Measurements from ENCODE around the gene GIPC3.

GIPC3 gene, protein sequence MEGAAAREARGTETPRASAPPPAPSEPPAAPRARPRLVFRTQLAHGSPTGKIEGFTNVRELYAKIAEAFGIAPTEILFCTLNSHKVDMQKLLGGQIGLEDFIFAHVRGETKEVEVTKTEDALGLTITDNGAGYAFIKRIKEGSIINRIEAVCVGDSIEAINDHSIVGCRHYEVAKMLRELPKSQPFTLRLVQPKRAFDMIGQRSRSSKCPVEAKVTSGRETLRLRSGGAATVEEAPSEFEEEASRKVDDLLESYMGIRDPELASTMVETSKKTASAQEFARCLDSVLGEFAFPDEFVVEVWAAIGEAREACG

DNA sequence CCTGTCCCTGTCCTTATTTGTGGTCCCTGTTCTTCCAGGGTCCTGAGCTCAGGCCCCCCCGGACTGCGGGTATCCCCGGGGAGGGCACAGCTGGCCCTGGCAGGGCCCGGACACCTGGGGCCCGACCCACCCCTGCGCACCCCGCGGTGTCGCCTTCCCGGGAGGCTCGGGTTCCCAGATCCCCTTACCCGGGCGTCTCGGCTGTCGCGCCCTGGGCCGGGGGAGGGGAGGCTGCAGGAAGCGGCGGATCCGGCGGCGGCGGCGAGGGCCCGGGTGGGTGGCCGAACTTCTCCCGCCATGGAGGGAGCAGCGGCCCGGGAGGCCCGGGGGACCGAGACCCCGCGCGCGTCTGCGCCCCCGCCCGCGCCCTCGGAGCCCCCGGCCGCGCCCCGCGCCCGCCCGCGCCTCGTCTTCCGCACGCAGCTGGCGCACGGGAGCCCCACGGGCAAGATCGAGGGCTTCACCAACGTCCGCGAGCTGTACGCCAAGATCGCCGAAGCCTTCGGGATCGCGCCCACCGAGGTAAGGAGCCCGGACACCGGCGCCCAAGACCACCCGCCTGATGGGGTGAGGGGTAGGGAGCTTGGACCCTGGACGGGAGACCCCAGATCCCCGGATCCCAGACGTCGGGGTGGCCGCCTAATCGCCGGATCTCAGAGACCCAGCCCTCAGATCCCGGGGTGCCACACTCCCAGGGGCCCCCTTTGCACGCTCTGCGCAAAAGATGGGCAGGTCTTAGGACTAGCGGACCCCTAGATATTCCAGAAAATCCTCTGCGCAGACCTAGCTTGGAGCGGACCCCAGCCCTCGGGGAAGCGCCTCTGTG lies at the start of gene GIPC3:
Gene GIPC3, plus strand, starts transcription at position 178 of the 826 bp plus-strand sequence. Its CDS starts 120 bp downstream, at position 298.
- H3K4me3 ChIP-seq (ENCODE audit: low read depth, low read length), result peak within 1 kb of the TSS; percentile 36
- DNase-seq (ENCODE audit: low read depth), result no peak

DNA sequence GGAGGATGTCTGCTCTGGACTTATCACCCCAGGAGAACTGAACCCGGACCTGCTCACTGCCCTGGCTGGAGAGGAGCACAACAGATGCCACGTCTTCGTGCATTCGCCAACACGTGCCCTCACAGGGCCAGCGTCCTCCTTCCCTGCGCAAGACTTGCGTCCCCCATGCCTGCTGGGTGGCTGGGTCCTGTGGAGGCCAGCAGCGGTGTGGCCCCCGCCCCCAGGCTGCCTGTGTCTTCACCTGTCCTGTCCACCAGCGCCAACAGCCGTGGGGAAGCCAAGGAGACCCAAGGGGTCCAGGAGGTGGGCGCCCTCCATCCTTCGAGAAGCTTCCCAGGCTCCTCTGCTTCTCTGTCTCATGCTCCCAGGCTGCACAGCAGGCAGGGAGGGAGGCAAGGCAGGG lies 49.7 kb upstream of the GIPC3 start:
- H3K4me3 ChIP-seq (ENCODE audit: low read depth, low read length), result no peak overlapping the region
- DNase-seq (ENCODE audit: low read depth), result no peak

DNA sequence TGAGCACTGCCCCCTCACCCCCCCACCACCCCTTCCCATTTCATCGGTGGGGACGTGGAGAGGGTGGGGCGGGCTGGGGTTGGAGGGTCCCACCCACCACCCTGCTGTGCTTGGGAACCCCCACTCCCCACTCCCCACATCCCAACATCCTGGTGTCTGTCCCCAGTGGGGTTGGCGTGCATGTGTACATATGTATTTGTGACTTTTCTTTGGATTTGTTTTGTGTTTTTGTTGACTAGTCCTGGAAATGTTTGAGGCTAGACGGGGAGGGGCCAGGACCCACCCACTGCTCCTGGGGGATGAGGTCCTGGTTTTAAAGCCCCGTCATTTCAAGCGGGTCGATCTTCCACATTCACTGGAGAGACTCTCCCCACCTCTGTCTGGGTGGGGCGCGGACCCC lies 49.3 kb upstream of the GIPC3 start:
- DNase-seq (ENCODE audit: low read depth), result no peak

DNA sequence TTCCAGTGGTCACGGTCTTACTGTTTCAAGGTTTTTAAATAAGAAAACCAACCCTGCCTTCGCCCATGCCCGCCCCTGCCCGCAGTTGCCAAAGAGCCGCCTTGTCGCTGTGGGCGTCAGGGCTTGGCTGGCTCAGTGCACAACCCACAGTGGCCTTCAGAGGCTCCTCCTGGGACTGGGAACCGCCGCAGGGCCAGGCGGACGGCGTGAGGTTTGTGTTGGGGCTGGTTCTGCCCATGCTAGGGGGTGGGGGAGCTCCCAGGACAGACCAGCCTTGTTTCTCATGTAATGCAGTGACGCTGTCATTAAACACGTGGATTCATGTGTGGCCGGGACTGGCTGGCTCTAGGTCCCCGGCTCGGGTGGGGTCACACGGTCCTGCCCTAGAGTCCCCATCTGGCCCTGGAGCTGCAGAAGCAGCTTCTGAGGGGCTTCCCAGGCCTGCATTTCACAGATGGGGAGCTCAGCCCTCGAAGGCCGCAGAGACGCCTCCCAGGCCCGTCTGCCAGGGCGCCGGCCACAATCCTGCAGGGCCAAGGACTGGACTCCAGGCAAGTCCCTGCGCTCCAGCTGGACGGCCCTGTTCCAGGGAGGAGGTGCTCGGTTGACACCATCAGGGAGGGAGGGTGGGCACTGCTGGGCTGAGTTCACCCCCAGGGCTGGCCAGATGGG lies 48.7 kb upstream of the GIPC3 start:
- no peak for DNase-seq (ENCODE audit: low read depth)
- no peak overlapping the region for H3K4me3 ChIP-seq (ENCODE audit: low read depth, low read length)

More for the DNA sequence above, 49.3 kb upstream of the GIPC3 start:
- H3K4me3 ChIP-seq (ENCODE audit: low read depth, low read length), result no peak overlapping the region

DNA sequence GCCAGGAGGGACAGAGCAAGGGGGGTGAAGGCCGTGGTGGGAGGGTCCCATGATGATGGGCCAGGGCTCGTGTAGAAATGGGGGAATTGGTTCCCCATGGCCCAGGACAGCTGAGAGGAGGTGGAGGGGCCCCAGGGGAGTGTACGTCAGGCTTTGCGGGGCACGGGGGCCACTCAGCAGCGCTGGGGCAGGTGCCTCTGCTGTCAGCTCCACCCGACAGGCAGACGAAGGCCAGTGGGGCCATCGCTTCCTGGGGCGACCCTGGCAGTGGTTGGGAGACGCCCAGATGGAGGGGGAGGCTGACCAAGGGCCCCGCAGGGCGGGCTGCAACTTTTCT lies 48.2 kb upstream of the GIPC3 start:
- DNase-seq (ENCODE audit: low read depth), result no peak
- no peak overlapping the region for H3K4me3 ChIP-seq (ENCODE audit: low read depth, low read length)

DNA sequence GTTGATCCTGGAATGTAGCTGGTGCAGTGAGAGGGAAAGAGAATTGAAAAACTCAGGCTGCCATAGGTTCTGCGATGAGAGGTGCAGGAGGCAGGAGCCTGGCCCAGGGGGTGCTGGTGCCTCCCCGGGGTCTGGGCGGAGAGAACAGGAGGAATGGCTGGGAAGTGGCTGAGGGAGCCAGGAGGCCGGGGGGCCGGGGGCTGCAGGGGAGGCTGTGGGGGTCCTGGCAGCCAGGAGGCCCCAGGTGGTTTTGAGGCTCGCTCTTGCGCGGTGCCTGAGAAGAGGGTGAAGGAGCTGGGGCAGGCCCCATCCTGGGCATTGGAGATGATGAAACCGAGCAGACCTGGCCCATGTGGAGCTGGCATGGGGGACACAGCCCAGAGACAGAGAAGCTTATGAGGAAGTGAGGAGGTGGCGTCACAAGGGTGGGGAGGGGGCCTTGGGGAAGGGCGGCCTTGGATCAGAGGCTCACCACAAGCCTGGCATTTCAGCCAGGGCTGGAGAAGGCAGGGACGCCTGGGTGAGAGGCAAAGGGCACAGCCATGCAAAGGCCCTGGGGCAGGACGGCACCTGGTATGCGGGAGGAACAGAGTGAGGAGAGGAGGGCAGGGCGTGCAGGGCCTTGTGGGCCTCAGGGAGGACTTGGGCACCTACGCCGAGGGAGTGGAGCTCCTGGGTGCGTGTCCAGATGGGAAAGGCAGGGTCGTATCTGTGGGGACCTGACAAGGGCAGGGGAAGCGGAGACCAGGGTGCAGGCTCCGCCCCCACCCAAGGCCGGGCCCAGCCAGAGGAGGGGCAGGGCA lies 47.6 kb upstream of the GIPC3 start:
- no peak for DNase-seq (ENCODE audit: low read depth)
- H3K4me3 ChIP-seq (ENCODE audit: low read depth, low read length), result no peak overlapping the region

DNA sequence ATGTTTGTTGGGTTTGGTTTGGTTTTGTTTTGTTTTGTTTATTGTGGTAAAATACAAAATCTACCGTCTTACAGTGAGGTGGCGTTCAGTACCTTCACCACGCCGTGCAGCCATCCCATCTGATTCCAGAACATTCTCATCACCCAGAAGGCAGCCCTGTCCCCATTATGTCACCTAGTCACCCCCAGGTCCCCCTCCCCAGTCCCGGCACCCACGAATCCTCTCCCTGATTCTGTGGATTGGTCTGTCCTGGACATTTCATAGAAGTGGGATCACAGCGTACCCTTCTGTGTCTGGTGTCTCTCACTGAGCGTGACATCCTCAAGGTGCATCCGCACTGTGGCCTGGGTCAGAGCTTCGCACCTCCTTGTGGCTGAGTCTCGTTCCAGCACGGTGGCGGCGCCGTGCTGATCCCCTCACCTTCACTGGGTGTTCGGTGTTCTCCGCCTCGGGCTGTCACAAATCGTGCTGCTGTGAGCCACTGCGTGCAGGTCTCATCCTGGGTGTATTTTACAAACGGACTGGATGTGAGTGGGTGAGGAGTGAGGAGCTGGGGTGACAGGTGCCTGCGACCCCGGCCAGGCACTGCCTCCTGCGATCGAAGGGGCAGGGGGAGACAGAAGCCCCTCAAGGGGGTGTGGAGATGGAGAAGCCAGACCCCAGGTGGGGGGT lies 46.9 kb upstream of the GIPC3 start:
- no peak for DNase-seq (ENCODE audit: low read depth)
- no peak overlapping the region for H3K4me3 ChIP-seq (ENCODE audit: low read depth, low read length)

DNA sequence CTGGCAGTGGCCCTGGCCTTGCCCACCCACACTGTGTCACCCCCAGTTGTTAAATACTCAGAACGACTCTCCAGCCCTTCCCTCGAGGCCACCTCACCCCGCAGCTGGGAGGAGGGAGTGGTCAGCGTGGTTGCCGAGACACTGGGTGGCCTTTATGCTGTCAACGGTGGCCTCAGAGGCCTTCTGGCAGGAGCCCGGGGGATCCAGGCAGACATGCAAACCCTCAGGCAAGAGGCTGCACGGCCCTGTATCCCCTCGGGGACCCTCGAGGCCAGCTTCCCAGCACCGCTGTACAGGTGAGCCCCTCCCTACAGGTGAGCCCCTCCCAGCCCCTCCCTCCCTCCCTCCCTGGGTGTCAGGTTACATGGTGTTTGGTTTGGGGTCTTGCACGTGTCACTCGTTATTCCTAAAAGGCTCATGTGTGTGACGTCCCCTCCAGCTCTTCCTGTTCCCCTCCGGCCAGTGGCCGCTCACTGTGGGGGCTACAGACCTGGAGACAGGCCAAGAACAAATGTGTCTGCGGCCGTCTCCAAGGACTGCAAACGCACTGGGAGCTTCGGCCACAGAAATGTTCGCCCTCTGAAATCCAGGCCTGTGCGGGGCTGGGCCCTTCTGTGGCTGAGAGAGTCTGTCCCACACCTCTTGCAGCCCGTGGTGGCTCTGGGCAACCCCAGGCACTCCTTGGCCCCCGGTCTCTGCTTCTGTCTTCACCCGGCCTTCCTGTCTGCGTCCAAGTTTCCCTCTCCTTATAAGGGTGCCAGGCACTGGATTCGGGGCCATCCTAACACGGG lies 46.1 kb upstream of the GIPC3 start, which contains the start of gene TEKTIP1:
Gene TEKTIP1, plus strand, starts transcription at position 210 of the 791 bp plus-strand sequence. Its CDS starts 4 bp downstream, at position 214.
- DNase-seq (ENCODE audit: low read depth), result no peak

DNA sequence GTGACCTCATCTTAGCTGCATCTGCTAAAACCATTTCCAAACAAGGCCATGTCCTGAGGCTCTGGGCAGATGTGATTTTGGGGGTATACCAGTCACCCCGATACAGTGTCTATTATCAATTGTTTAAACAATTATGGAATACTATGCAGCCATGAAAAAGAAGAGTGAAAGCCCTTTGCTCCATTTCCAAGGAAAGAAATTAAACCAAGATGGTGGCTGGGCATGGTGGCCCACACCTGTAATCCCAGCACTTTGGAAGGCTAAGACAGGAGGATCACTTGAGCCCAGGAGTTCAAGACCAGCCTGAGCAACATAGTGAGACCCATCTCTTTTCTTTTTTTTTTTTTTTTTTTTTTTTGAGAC lies 45.5 kb upstream of the GIPC3 start:
- H3K4me3 ChIP-seq (ENCODE audit: low read depth, low read length), result no peak overlapping the region
- DNase-seq (ENCODE audit: low read depth), result no peak

More for the DNA sequence above, 46.1 kb upstream of the GIPC3 start, which contains the start of gene TEKTIP1:
- no peak within 1 kb of the TSS for H3K4me3 ChIP-seq (ENCODE audit: low read depth, low read length)

DNA sequence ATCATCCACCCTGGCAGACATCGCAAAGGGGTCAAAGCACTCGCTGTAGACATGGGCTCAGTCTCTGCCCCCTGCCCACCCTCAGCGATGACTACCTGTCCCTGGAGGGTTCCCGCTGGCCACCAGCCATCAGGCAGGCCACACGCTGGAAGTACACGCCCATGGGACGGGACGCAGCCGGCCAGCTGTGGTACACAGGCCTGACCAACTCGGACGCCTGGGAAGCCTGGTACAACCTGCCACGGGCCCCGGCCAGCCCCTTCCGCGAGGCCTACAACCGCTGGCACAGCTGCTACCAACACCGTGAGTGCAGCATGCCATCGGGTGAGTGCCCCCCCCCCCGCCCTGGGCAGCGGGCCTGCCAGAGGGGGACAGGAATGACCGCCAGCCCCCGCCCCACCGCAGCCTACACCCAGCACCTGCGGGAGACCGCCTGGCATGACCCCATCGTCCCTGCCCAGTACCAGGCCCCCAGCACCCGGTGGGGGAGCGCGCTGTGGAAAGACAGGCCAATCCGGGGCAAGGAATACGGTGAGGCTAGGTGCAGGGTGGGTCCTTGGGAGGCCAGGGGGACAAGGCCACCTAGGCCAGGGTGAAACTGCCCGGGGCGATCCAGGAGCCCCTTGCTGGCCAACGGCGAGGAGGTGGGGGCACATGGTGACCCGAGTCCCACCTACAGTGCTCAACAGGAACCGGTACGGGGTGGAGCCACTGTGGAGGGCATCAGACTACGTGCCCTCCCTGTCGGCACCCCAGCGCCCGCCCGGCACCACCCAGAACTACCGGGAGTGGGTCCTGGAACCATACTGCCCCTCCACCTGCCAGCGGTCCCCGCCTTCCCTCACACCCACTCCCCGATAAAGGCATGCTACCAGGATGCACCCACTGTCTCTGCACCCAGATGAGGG lies 41.9 kb upstream of the GIPC3 start:
- no peak for DNase-seq (ENCODE audit: low read depth)
- H3K4me3 ChIP-seq (ENCODE audit: low read depth, low read length), result no peak overlapping the region

DNA sequence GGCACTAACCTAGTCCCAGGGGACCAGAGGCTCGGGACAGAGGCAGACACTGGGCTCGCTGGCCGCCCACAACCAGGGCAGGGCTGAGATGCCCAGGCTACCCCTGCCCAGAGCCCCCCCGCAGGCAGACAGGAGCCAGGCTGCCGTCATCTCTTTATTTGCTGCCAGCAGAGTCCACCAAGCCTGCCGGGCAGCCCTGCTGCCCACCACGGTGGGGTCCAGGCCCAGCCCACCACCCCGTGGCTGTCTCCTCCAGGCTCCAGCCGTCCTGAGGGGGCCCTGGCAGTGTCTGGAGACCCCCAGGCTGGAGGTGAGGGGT lies 41.3 kb upstream of the GIPC3 start:
- H3K4me3 ChIP-seq (ENCODE audit: low read depth, low read length), result no peak overlapping the region
- no peak for DNase-seq (ENCODE audit: low read depth)

DNA sequence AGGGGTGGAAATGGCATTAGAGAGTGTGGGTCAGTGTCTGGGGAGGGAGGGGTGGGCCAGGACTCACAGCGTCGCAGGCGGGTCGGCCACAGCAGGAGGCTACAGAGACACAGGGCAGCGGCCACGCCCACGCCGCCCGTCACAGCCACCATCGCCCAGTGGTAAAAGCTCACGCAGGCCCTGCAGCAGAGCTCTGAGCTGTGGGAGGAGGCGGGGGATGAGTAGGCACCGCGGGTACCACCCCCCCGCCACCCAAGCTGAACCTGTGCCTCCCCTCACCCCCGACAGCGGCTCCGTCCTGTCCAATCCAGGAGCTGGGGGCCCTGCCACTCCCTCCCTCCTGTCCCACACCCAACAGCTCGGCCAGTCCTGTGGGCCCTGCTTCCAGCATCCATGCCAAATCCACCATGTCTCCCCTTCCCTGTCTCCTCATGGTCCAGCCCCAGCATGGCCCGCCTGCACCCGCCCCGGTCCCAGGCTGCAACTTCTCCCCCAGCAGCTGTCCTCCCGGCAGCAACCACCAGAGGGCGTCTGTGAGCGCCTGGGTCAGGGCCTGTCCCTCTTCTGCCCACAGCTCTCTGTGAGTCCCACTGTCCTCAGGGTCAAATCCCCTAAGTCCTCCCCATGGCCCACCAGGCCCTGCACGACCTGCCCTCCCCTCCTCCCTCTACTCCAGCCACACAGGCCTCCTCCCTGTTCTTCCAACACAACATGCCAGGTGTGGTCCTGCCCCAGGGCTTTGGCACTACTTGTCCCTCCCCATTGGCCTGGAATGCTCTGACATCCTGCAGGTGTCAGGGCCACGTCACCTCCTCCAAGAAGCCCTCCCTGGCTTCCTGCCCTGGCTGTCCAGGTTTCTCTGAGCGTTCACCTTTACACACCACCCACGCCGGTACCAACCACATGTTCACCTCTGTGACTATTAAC lies 40.3 kb upstream of the GIPC3 start:
- no peak for DNase-seq (ENCODE audit: low read depth)
- H3K4me3 ChIP-seq (ENCODE audit: low read depth, low read length), result no peak overlapping the region

DNA sequence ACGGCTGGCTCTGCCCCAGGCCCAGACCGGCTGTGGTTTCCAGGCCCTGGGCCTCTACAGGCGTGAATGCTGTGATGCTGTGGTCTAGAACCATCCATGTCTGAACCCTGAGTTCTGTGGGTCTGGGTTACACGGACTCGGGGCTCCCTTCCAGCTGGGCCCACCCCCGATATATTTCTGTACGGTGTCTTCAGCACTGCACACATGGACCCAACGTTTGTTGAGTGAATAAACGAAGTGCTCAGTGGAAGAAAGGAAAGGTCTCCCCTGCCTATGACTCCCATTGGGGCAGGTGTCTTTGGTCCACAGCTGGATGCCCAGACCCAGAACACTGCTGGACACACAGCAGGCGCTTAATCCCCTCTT lies 39.6 kb upstream of the GIPC3 start:
- no peak for DNase-seq (ENCODE audit: low read depth)
- H3K4me3 ChIP-seq (ENCODE audit: low read depth, low read length), result no peak overlapping the region

DNA sequence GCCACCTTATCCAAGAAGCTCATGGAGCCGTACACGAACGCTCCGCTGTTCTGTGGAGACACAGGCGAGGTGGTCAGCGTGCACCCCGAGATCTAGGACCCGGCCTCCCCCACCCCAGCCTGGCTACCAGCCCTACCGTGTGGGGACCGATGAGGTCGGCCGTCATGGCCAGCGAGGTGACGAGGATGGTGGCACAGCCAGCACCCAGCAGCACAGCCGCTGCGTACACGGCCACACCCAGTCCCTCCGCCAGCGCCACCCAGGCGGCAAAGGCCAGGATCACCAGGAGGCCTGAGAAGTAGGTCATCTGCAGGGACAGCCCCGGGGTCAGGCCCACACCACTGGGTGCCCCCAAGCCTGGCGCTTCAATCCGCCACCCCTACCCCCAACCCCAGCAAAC lies 39.2 kb upstream of the GIPC3 start:
- DNase-seq (ENCODE audit: low read depth), result no peak
- H3K4me3 ChIP-seq (ENCODE audit: low read depth, low read length), result no peak overlapping the region

DNA sequence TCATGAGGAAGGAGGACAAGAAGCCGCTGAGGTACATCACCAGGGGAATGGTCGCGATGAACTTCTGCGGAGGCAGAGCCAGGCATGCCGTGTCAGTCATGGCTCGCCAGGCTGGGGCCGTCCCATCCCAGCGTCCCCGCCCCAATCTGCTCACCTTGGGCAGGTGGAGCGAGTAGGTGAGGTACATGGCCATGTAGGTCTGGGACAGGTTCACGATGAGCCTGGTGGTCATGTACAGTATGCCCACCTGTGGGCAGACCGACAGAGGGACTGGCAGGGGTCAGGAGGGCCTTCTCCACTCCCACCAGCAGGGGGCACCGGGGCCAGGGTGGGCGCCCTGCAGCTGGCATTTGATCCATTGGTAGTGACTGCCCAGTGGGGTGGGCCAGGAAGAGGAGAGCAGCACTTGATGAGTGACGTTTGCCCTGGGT lies 38.0 kb upstream of the GIPC3 start:
- no peak overlapping the region for H3K4me3 ChIP-seq (ENCODE audit: low read depth, low read length)
- DNase-seq (ENCODE audit: low read depth), result no peak

DNA sequence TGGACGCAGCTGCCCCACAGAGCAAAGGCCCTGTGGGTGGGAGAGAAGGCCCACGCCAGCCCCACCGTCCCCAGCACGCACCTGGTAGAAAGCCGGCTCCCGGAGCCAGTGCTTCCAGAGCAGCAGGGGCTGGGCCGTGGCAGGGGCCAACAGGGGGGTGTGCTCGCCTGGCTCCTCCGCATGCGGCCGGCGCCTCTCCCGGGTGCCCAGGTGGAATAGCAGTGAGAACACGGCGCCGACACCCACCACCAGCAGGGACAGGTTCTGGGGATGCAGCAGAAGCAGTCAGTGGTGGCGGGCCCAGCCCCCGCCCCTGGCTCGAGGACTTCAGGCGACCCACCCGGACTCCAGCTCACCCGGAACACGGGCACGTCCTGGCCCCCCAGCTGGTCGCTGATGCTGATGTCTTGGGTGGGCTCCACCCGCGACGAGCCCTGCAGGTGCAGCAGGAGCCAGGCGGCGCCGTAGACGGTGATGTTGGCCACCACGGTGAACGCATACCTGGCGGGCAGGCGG lies 37.5 kb upstream of the GIPC3 start:
- DNase-seq (ENCODE audit: low read depth), result no peak
- no peak overlapping the region for H3K4me3 ChIP-seq (ENCODE audit: low read depth, low read length)

Measured in skeletal muscle cell (primary cell).